GM12878 (cell line): ENCODE data around the gene ATF3. TPM values are rescaled to one million over a fixed set of nuclear protein-coding genes. Genes with fewer than 3 reads are reported as not detected.

ENCODE experiments used
- ATAC-seq: fragments of 200-7000 bp; cut with Tn5 transposase; 3 replicates; pipeline ENCODE4 v1.9.1; 2020; ENCODE audit warnings: mild to moderate bottlenecking, moderate library complexity
- BruUV-seq: library from RNA; stranded (reverse); fragments of 400-500 nt; replicated peaks from 2 replicates; lab custom pipeline; 2021; lab: Mats Ljungman, UMichigan
- CTCF ChIA-PET: fragments of 300-600 bp; sonication (Branson Sonifier 250); formaldehyde crosslinking; extraction: SDS; loops from one replicate; lab custom pipeline; 2021; ENCODE audit warnings: inconsistent platforms; lab: Yijun Ruan, JAX
- POLR2A ChIA-PET: fragments of 350-600 bp; formaldehyde crosslinking; extraction: SDS; loops from one replicate; lab custom pipeline; 2021; ENCODE audit warnings: inconsistent platforms; lab: Charles Lee
- RAD21 ChIA-PET: fragments of 300-600 bp; sonication (Branson Sonifier 250); formaldehyde crosslinking; loops from one replicate; lab custom pipeline; 2023; ENCODE audit warnings: antibody characterized with exemption; ENCODE audit not compliant: unreplicated experiment; lab: Charles Lee
- SMC1A ChIA-PET: fragments of 300-600 bp; sonication (Branson Sonifier 250); formaldehyde crosslinking; loops from one replicate; lab custom pipeline; 2023; ENCODE audit not compliant: unreplicated experiment, uncharacterized antibody; lab: Charles Lee
- DNase-seq: peaks from one replicate; pipeline ENCODE4 v3.0.0-alpha.2; 2011; ENCODE audit warnings: low read depth, low spot score
- FAIRE-seq: peaks from 3 replicates; lab custom pipeline; 2011; peaks lifted over from hg19 to GRCh38; lab: Jason Lieb, UNC
- H2AFZ ChIP-seq: 2 replicates; pipeline ENCODE4 v1.6.0; 2011; ENCODE audit warnings: low read depth, low read length, control low read depth; ENCODE audit not compliant: control insufficient read depth
- H3K27ac ChIP-seq: 2 replicates; pipeline ENCODE4 v1.5.1; 2011; ENCODE audit warnings: control low read depth; ENCODE audit not compliant: control insufficient read depth, insufficient read depth
- H3K27me3 ChIP-seq, 2 experiments: replicated peaks in 1 of 2; 2 replicates each; pipeline versions ENCODE4 v1.6.0 to v1.6.1; 2011; ENCODE audit warnings: low read length in 1 of 2; ENCODE audit not compliant: control insufficient read depth in 2 of 2, insufficient read depth in 2 of 2
- H3K36me3 ChIP-seq, 2 experiments: 2 replicates each; pipeline ENCODE4 v1.5.1; 2011; ENCODE audit warnings: low read length in 1 of 2; ENCODE audit not compliant: control insufficient read depth in 2 of 2, insufficient read depth in 2 of 2
- H3K4me1 ChIP-seq: 2 replicates; pipeline ENCODE4 v1.6.1; 2011; ENCODE audit warnings: mild to moderate bottlenecking, low read length, moderate library complexity, mixed read lengths; ENCODE audit not compliant: control insufficient read depth, insufficient read depth
- H3K4me2 ChIP-seq: 2 replicates; pipeline ENCODE4 v1.6.0; 2011; ENCODE audit warnings: control low read depth; ENCODE audit not compliant: control insufficient read depth, insufficient read depth
- H3K4me3 ChIP-seq: fragments of 200-600 bp; sonication (generic); 2 replicates; pipeline ENCODE4 v1.5.1; 2016
- H3K79me2 ChIP-seq: 2 replicates; pipeline ENCODE4 v1.6.0; 2011; ENCODE audit warnings: low read length; ENCODE audit not compliant: control insufficient read depth, insufficient read depth
- H3K9ac ChIP-seq: 2 replicates; pipeline ENCODE4 v1.8.0; 2011; ENCODE audit warnings: low read length, control low read depth, mixed read lengths; ENCODE audit not compliant: control insufficient read depth, insufficient read depth
- H3K9me3 ChIP-seq: replicated peaks from 3 replicates; pipeline ENCODE4 v1.5.1; 2011; ENCODE audit warnings: mild to moderate bottlenecking, low read length; ENCODE audit not compliant: control insufficient read depth, insufficient read depth
- H4K20me1 ChIP-seq: 2 replicates; pipeline ENCODE4 v1.6.0; 2011; ENCODE audit not compliant: control insufficient read depth, insufficient read depth
- CTCF ChIP-seq, 3 experiments: IDR thresholded peaks in 2 of 3; conservative IDR thresholded peaks in 1 of 3; 2 replicates each; pipeline ENCODE4 v1.5.1; 2011; ENCODE audit warnings: low read depth in 3 of 3, low read length in 3 of 3, mild to moderate bottlenecking in 3 of 3, control low read depth in 2 of 3, moderate library complexity in 2 of 3, inconsistent platforms in 1 of 3, mixed read lengths in 1 of 3; ENCODE audit not compliant: control insufficient read depth in 2 of 3, insufficient read depth in 1 of 3; ENCODE audit errors: extremely low read depth in 1 of 3
- EZH2 ChIP-seq: IDR thresholded peaks from 2 replicates; pipeline ENCODE4 v1.6.1; 2012; ENCODE audit warnings: low read depth, mild to moderate bottlenecking, control low read depth, inconsistent platforms, low read length, borderline replicate concordance; ENCODE audit not compliant: control insufficient read depth
- KAT2A ChIP-seq: conservative IDR thresholded peaks from 2 replicates; pipeline ENCODE4 v1.6.1; 2011; ENCODE audit warnings: low read depth, low read length; ENCODE audit not compliant: control insufficient read depth
- KDM1A ChIP-seq: fragments of 200-600 bp; sonication (generic); IDR thresholded peaks from 2 replicates; pipeline ENCODE4 v1.6.1; 2016; ENCODE audit warnings: borderline replicate concordance
- LARP7 ChIP-seq: fragments of 450-650 bp; IDR thresholded peaks from 2 replicates; pipeline ENCODE4 v1.6.1; 2017; ENCODE audit warnings: mild to moderate bottlenecking
- NR2C2 ChIP-seq: IDR thresholded peaks from 2 replicates; pipeline ENCODE4 v1.6.1; 2011; ENCODE audit warnings: borderline replicate concordance, low read depth; ENCODE audit not compliant: control insufficient read depth, insufficient read length
- RUNX3 ChIP-seq: IDR thresholded peaks from 2 replicates; pipeline ENCODE4 v1.6.1; 2012; ENCODE audit warnings: low read length, inconsistent platforms
- SIN3A ChIP-seq: IDR thresholded peaks from 2 replicates; pipeline ENCODE4 v1.6.1; 2012; ENCODE audit warnings: low read depth, low read length, improper control_type of control experiment
- TCF12 ChIP-seq: IDR thresholded peaks from 2 replicates; pipeline ENCODE4 v1.6.1; 2011; ENCODE audit warnings: low read depth, mild to moderate bottlenecking, low read length
- ZNF217 ChIP-seq: fragments of 450-650 bp; IDR thresholded peaks from 2 replicates; pipeline ENCODE4 v1.6.1; 2017; ENCODE audit warnings: antibody characterized with exemption, mild to moderate bottlenecking
- ZNF274 ChIP-seq: IDR thresholded peaks from one replicate; pipeline ENCODE4 v1.8.0; 2011; ENCODE audit not compliant: insufficient read length, insufficient read depth
- WGBS: methylation state at CpG from one replicate; pipeline ENCODE4 v1.1.6; 2016; ENCODE audit warnings: low lambda C conversion rate; ENCODE audit not compliant: insufficient replicate concordance, insufficient coverage; ENCODE audit errors: missing lambda C conversion rate; 5-methylcytosine and 5-hydroxymethylcytosine counted together
- in situ Hi-C: fragments of 300-500 bp; cut with MboI; formaldehyde crosslinking; loops from 9 replicates; pipeline ENCODE4 v1.14.3; 2018; ENCODE audit warnings: mixed read lengths
- intact Hi-C: fragments of 100-400 bp; cut with micrococcal nuclease; formaldehyde crosslinking; loops from one replicate; pipeline ENCODE4 v1.14.2; 2022; ENCODE audit not compliant: unreplicated experiment
- polyA plus RNA-seq, 11 experiments: library from polyadenylated mRNA; depleted of rRNA in 4 of 11; unstranded in 6 of 11; stranded (reverse) in 5 of 11; fragments of >200 nt; fragmentation: Nextera tagmentation in 4 of 11; fragmentation: Illumina TruSeq in 1 of 11; extraction: Ambion mirVana in 4 of 11; extraction: Trizol in 1 of 11; gene quantifications; 1 replicate in 1 of 11; 2 replicates in 10 of 11; pipeline versions ENCODE4 v1.2.1 to v1.2.3, GENCODE V29; 2011 to 2016; ENCODE audit warnings: inconsistent platforms in 2 of 11, missing spikeins in 2 of 11, low read depth in 1 of 11
- total RNA-seq, 4 experiments: library from RNA; depleted of rRNA in 3 of 4; stranded (reverse); fragments of >200 nt in 3 of 4; fragmentation: Illumina TruSeq in 1 of 4; extraction: Trizol in 1 of 4; gene quantifications; 2 replicates each; pipeline versions ENCODE4 v1.2.1 to v1.2.3, GENCODE V29; 2013 to 2021
- TF ChIP-seq, protein P1 (sequence below): IDR thresholded peaks from 2 replicates; pipeline ENCODE4 v1.6.1; 2011; ENCODE audit warnings: borderline replicate concordance, low read depth, mild to moderate bottlenecking, moderate library complexity, mixed read lengths, low read length; ENCODE audit not compliant: insufficient read depth; ENCODE audit errors: extremely low read length
- TF ChIP-seq, protein P2 (sequence below): fragments of 450-650 bp; IDR thresholded peaks from 2 replicates; pipeline ENCODE4 v1.6.1; 2016; ENCODE audit warnings: mild to moderate bottlenecking

ATF3 gene
- total and polyA plus RNA-seq, 10 of the 15 experiments (the other 5 are each of a cell fraction or from before 2014, with no cell fraction given) = 3.0 to 13.9 (median 8.3) TPM

GRCh38 chr1:212566522-212567479 lies 41.8 kb upstream of the ATF3 start (continued):
- TF ChIP-seq NR2C2 = no peak
- TF ChIP-seq, protein P1, sequence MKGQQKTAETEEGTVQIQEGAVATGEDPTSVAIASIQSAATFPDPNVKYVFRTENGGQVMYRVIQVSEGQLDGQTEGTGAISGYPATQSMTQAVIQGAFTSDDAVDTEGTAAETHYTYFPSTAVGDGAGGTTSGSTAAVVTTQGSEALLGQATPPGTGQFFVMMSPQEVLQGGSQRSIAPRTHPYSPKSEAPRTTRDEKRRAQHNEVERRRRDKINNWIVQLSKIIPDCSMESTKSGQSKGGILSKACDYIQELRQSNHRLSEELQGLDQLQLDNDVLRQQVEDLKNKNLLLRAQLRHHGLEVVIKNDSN = no peak
- TF ChIP-seq LARP7 = no peak
- no peak for TF ChIP-seq CTCF (IDR thresholded peaks at IDR 0.05 in 2 of 3, conservative IDR thresholded peaks at IDR 0.05 in 1 of 3; ENCODE audit: control insufficient read depth in 2 of 3, extremely low read depth in 1 of 3, insufficient read depth in 1 of 3, low read depth in 3 of 3, low read length in 3 of 3)
- TF ChIP-seq ZNF217 = no peak
- TF ChIP-seq KDM1A = no peak
- TF ChIP-seq, all 136 proteins: peak for 70

DNA sequence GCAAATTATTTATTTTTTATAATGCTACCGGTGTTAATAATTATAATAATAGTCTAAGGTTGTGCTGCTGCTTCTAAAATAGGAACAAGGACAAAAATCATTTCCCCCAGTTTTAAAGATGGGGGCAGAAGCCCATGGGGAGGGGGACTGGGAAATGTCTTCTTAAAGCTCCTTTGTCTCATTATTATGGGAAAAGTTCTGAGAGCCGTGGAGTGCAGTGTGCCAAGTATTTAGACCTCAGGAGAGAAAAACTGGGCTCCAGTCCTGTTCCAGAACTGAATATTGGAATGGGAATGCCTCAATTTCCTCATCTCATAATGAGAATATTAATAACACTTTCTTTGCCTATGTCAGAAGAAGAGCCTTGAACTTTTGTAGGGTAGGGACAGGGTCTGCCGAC lies 40.9 kb upstream of the ATF3 start:
- Histone ChIP-seq H3K4me2 (peak overlapping the region; percentile 87), H3K79me2 (no peaks in the 10 kb centered on the region), H3K4me3 (no peak overlapping the region)
- TF ChIP-seq, protein P2, sequence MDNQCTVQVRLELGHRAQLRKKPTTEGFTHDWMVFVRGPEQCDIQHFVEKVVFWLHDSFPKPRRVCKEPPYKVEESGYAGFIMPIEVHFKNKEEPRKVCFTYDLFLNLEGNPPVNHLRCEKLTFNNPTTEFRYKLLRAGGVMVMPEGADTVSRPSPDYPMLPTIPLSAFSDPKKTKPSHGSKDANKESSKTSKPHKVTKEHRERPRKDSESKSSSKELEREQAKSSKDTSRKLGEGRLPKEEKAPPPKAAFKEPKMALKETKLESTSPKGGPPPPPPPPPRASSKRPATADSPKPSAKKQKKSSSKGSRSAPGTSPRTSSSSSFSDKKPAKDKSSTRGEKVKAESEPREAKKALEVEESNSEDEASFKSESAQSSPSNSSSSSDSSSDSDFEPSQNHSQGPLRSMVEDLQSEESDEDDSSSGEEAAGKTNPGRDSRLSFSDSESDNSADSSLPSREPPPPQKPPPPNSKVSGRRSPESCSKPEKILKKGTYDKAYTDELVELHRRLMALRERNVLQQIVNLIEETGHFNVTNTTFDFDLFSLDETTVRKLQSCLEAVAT = no peak
- no peak for TF ChIP-seq RUNX3
- no peak for TF ChIP-seq EZH2
- TF ChIP-seq ZNF274 = no peak
- TF ChIP-seq KAT2A = no peak
- 0 out of 2 replicates have a peak, but pooled peaks have one; percentile 1 for TF ChIP-seq SIN3A
- TF ChIP-seq TCF12 = no peak
- TF ChIP-seq, all 136 proteins: peak for 1
- DNase-seq (no peak), ATAC-seq (no peak), FAIRE-seq (no peak)
- Histone ChIP-seq H4K20me1 (no peaks in the 10 kb centered on the region), H3K27ac (peak overlapping the region; percentile 72; the same call in 1 of the 2 replicates), H3K9ac (no peak overlapping the region), H3K36me3 (no peaks in the 10 kb centered on the region), H2AFZ (no peak overlapping the region), H3K9me3 (no peaks in the 10 kb centered on the region), H3K27me3 (no peaks in the 10 kb centered on the region), H3K4me1 (peaks cover 20% of the 10 kb centered on the region)
- in situ Hi-C loops = no loop called here
- TSS peak; percentile 90 for BruUV-seq
- POLR2A ChIA-PET = interaction anchor here (0.8 to 3.8 kb wide), 14 partner anchors 9 to 91 kb away, joined by 3 to 25 read pairs (median 5); partner anchors contain the start of gene ATF3
- CTCF ChIA-PET = interaction anchor here (0.8 to 3.1 kb wide), 17 partner anchors 9 to 887 kb away, joined by 3 to 18 read pairs (median 4); no protein-coding TSS in a partner anchor
- SMC1A ChIA-PET = interaction anchor here (1.0 to 3.1 kb wide), 22 partner anchors 9 to 387 kb away, joined by 3 to 50 read pairs (median 7); partner anchors contain the start of gene ATF3
- RAD21 ChIA-PET = interaction anchor here (0.8 to 2.4 kb wide), 18 partner anchors 9 to 131 kb away, joined by 3 to 33 read pairs (median 7); partner anchors contain the start of gene ATF3
- intact Hi-C loops = loop anchor here (1.0 to 5.0 kb wide), 4 partner anchors 19 to 90 kb away; partner anchors contain the start of gene ATF3
- WGBS = 45% methylated on average over 3 of the region's 3 CpGs
